K562 (cell line): ENCODE measurements around the gene TRIM33. TPM values are rescaled to one million over a fixed set of nuclear protein-coding genes. Genes with fewer than 3 reads are reported as not detected.
A peak's percentile ranks its signal among the peaks of the same experiment; 100 is the strongest.

Experiments
- EP300 ChIP-seq: IDR thresholded peaks from 2 replicates; pipeline ENCODE4 v1.6.1; 2012; ENCODE audit warnings: low read length, improper control_type of control experiment
- MBD2 ChIP-seq: sonication (generic); IDR thresholded peaks from 2 replicates; pipeline ENCODE4 v1.6.1; 2016; ENCODE audit warnings: low read depth, borderline replicate concordance
- RB1 ChIP-seq: fragments of 450-650 bp; IDR thresholded peaks from 2 replicates; pipeline ENCODE4 v1.6.1; 2017; ENCODE audit warnings: low read depth, mild to moderate bottlenecking
- RBM25 ChIP-seq: fragments of 200-400 bp; formaldehyde crosslinking; IDR thresholded peaks from 2 replicates; pipeline ENCODE4 v1.6.1; 2018; ENCODE audit warnings: low read length, low read depth, moderate library complexity; ENCODE audit not compliant: severe bottlenecking
- REST ChIP-seq, 2 experiments: fragments of 450-650 bp; formaldehyde crosslinking in 1 of 2; IDR thresholded peaks; 2 replicates each; pipeline versions ENCODE4 v1.4.0 to v1.6.1; 2014 to 2020; ENCODE audit warnings: mild to moderate bottlenecking in 2 of 2, borderline replicate concordance in 1 of 2, low read depth in 1 of 2
- SMAD1 ChIP-seq: fragments of 150-350 bp; IDR thresholded peaks from 2 replicates; pipeline ENCODE4 v1.6.1; 2014; ENCODE audit warnings: low read length, low read depth; ENCODE audit not compliant: partially characterized antibody
- ZNF253 ChIP-seq: fragments of 250-450 bp; sonication (Bioruptor Pico); conservative IDR thresholded peaks from 2 replicates; pipeline ENCODE4 v1.6.1; 2021; ENCODE audit warnings: mild to moderate bottlenecking
- ZSCAN32 ChIP-seq: fragments of 450-650 bp; formaldehyde crosslinking; IDR thresholded peaks from 2 replicates; pipeline ENCODE4 v1.4.0; 2020; ENCODE audit warnings: mild to moderate bottlenecking, moderate library complexity
- polyA plus RNA-seq, 8 experiments: library from polyadenylated mRNA; depleted of rRNA in 4 of 8; stranded (reverse) in 5 of 8; unstranded in 3 of 8; fragments of >200 nt; fragmentation: Nextera tagmentation in 2 of 8; fragmentation: Illumina TruSeq in 1 of 8; extraction: Ambion mirVana in 2 of 8; extraction: Trizol in 1 of 8; gene quantifications; 2 replicates each; pipeline versions ENCODE4 v1.2.1 to v1.2.3, GENCODE V29; 2011 to 2014; ENCODE audit warnings: inconsistent platforms in 1 of 8, missing spikeins in 1 of 8
- total RNA-seq, 7 experiments: library from RNA; depleted of rRNA in 6 of 7; stranded (reverse); fragments of >200 nt in 6 of 7; fragmentation: Illumina TruSeq in 2 of 7; extraction: Trizol in 2 of 7; gene quantifications; 2 replicates each; pipeline versions ENCODE4 v1.2.1 to v1.2.3, GENCODE V29; 2011 to 2021; ENCODE audit warnings: low replicate concordance in 1 of 7
- TF ChIP-seq, protein P1 (sequence below): fragments of 450-650 bp; IDR thresholded peaks from 2 replicates; pipeline ENCODE4 v1.6.1; 2016; ENCODE audit warnings: mild to moderate bottlenecking, moderate library complexity

The TRIM33 gene
- total and polyA plus RNA-seq, 9 of the 15 experiments (the other 6 are each of a cell fraction or from before 2014, with no cell fraction given) = 9.3 to 58.4 (median 40.2) TPM

DNA sequence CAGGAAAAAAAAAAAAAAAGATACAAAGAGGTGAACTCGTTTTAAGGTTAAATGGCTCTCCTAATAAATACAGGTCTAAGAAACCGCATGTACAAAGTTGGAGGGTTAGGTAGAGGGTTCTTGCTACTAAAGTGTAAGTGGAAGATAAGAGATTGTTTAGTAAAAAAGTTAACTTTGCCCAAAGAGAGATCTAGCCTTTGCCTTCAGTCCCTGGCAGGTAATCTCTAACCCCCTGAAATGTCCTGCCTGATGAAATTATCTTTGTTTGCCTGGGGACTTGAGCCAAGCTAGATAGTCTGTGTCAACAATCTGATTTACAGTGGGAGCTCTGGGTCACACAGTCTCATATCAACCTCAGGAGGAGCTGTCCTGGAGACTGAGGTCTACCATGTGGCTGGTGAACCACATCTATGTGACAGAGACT, 57.6 kb downstream of the TRIM33 start (continued):
- TF ChIP-seq, protein P1, sequence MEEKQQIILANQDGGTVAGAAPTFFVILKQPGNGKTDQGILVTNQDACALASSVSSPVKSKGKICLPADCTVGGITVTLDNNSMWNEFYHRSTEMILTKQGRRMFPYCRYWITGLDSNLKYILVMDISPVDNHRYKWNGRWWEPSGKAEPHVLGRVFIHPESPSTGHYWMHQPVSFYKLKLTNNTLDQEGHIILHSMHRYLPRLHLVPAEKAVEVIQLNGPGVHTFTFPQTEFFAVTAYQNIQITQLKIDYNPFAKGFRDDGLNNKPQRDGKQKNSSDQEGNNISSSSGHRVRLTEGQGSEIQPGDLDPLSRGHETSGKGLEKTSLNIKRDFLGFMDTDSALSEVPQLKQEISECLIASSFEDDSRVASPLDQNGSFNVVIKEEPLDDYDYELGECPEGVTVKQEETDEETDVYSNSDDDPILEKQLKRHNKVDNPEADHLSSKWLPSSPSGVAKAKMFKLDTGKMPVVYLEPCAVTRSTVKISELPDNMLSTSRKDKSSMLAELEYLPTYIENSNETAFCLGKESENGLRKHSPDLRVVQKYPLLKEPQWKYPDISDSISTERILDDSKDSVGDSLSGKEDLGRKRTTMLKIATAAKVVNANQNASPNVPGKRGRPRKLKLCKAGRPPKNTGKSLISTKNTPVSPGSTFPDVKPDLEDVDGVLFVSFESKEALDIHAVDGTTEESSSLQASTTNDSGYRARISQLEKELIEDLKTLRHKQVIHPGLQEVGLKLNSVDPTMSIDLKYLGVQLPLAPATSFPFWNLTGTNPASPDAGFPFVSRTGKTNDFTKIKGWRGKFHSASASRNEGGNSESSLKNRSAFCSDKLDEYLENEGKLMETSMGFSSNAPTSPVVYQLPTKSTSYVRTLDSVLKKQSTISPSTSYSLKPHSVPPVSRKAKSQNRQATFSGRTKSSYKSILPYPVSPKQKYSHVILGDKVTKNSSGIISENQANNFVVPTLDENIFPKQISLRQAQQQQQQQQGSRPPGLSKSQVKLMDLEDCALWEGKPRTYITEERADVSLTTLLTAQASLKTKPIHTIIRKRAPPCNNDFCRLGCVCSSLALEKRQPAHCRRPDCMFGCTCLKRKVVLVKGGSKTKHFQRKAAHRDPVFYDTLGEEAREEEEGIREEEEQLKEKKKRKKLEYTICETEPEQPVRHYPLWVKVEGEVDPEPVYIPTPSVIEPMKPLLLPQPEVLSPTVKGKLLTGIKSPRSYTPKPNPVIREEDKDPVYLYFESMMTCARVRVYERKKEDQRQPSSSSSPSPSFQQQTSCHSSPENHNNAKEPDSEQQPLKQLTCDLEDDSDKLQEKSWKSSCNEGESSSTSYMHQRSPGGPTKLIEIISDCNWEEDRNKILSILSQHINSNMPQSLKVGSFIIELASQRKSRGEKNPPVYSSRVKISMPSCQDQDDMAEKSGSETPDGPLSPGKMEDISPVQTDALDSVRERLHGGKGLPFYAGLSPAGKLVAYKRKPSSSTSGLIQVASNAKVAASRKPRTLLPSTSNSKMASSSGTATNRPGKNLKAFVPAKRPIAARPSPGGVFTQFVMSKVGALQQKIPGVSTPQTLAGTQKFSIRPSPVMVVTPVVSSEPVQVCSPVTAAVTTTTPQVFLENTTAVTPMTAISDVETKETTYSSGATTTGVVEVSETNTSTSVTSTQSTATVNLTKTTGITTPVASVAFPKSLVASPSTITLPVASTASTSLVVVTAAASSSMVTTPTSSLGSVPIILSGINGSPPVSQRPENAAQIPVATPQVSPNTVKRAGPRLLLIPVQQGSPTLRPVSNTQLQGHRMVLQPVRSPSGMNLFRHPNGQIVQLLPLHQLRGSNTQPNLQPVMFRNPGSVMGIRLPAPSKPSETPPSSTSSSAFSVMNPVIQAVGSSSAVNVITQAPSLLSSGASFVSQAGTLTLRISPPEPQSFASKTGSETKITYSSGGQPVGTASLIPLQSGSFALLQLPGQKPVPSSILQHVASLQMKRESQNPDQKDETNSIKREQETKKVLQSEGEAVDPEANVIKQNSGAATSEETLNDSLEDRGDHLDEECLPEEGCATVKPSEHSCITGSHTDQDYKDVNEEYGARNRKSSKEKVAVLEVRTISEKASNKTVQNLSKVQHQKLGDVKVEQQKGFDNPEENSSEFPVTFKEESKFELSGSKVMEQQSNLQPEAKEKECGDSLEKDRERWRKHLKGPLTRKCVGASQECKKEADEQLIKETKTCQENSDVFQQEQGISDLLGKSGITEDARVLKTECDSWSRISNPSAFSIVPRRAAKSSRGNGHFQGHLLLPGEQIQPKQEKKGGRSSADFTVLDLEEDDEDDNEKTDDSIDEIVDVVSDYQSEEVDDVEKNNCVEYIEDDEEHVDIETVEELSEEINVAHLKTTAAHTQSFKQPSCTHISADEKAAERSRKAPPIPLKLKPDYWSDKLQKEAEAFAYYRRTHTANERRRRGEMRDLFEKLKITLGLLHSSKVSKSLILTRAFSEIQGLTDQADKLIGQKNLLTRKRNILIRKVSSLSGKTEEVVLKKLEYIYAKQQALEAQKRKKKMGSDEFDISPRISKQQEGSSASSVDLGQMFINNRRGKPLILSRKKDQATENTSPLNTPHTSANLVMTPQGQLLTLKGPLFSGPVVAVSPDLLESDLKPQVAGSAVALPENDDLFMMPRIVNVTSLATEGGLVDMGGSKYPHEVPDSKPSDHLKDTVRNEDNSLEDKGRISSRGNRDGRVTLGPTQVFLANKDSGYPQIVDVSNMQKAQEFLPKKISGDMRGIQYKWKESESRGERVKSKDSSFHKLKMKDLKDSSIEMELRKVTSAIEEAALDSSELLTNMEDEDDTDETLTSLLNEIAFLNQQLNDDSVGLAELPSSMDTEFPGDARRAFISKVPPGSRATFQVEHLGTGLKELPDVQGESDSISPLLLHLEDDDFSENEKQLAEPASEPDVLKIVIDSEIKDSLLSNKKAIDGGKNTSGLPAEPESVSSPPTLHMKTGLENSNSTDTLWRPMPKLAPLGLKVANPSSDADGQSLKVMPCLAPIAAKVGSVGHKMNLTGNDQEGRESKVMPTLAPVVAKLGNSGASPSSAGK = peak; percentile 28
- TF ChIP-seq SMAD1 (no peak), REST (IDR thresholded peaks at IDR 0.05; ENCODE audit: borderline replicate concordance) (peak; percentile 49), REST (CRISPR knock-in tag; IDR thresholded peaks at IDR 0.05; ENCODE audit: low read depth) (no peak), RBM25 (no peak), EP300 (peak; percentile 80), MBD2 (no peak), ZSCAN32 (CRISPR knock-in tag) (no peak), RB1 (no peak), ZNF253 (CRISPR knock-in tag) (no peak)
